Esophagus squamous epithelium (tissue), 4 donors: Measurements from ENCODE around the gene SIAE.

Experiments used
- CTCF ChIP-seq, 6 experiments: fragments of 450-650 bp in 4 of 6; fragments of 200-600 bp in 2 of 6; sonication (generic) in 2 of 6; IDR thresholded peaks; one replicate each; pipeline ENCODE4 v1.5.1; 2016 to 2019; ENCODE audit warnings: antibody characterized with exemption in 6 of 6, mild to moderate bottlenecking in 4 of 6, moderate library complexity in 4 of 6
- POLR2A ChIP-seq, 4 donors: fragments of 450-650 bp; IDR thresholded peaks; one replicate each; pipeline ENCODE4 v1.6.1; 2017; ENCODE audit warnings: antibody characterized with exemption in 4 of 4, mild to moderate bottlenecking in 4 of 4, moderate library complexity in 3 of 4

GRCh38 chr11:124638500-124638899 is 35.0 kb downstream of the SIAE start:
- no peak for TF ChIP-seq CTCF (IDR thresholded peaks at IDR 0.05)
- no peak for TF ChIP-seq POLR2A (IDR thresholded peaks at IDR 0.05)
